ENCODE data around the gene TCL1B. TPM values are rescaled to one million over a fixed set of nuclear protein-coding genes. Genes with fewer than 3 reads are reported as not detected.
"Not testable (repeated sequence)": the region's sequence is repeated elsewhere in the genome, so short reads cannot be mapped to it uniquely, and the experiment has no call there.

The TCL1B gene
- total RNA-seq, 2 donors from 2014 or later: not detected

- H3K4me1 Mint-ChIP-seq: no peaks in the 10 kb centered on the region
- H3K4me3 Mint-ChIP-seq: no peak overlapping the region
- no peak overlapping the region for H3K27ac Mint-ChIP-seq
- no peak for ATAC-seq (replicated peaks)
- peaks cover 12% of the 10 kb centered on the region for H3K27me3 Mint-ChIP-seq
- no peaks in the 10 kb centered on the region for H3K36me3 Mint-ChIP-seq (ENCODE audit: low read depth)
- no peaks in the 10 kb centered on the region for H3K9me3 Mint-ChIP-seq
Measured at GRCh38 chr14:95660651-95661515, 25.3 kb upstream of the TCL1B start.

- Mint-ChIP-seq H3K36me3 (ENCODE audit: low read depth) (no peaks in the 10 kb centered on the region), H3K4me1 (no peaks in the 10 kb centered on the region), H3K27ac (no peak overlapping the region), H3K4me3 (no peak overlapping the region), H3K9me3 (no peaks in the 10 kb centered on the region), H3K27me3 (peaks cover 10% of the 10 kb centered on the region)
- no peak for ATAC-seq (replicated peaks)
Measured at GRCh38 chr14:95662376-95663186, 23.6 kb upstream of the TCL1B start.

GRCh38 chr14:95663226-95663797 lies 22.9 kb upstream of the TCL1B start:
- Mint-ChIP-seq H3K4me3 (no peak overlapping the region), H3K27me3 (peaks cover 10% of the 10 kb centered on the region), H3K27ac (no peak overlapping the region), H3K36me3 (ENCODE audit: low read depth) (no peaks in the 10 kb centered on the region), H3K4me1 (no peaks in the 10 kb centered on the region), H3K9me3 (no peaks in the 10 kb centered on the region)
- no peak for ATAC-seq (replicated peaks)

- no peaks in the 10 kb centered on the region for H3K36me3 Mint-ChIP-seq (ENCODE audit: low read depth)
- H3K4me1 Mint-ChIP-seq: no peaks in the 10 kb centered on the region
- H3K9me3 Mint-ChIP-seq: no peaks in the 10 kb centered on the region
- H3K27ac Mint-ChIP-seq: no peak overlapping the region
- peaks cover 10% of the 10 kb centered on the region for H3K27me3 Mint-ChIP-seq
- ATAC-seq (replicated peaks): no peak
- H3K4me3 Mint-ChIP-seq: no peak overlapping the region
Measured at GRCh38 chr14:95664066-95664465, 22.2 kb upstream of the TCL1B start.

GRCh38 chr14:95664546-95664945 lies 21.7 kb upstream of the TCL1B start:
- Mint-ChIP-seq H3K36me3 (ENCODE audit: low read depth) (no peaks in the 10 kb centered on the region), H3K27me3 (peaks cover 11% of the 10 kb centered on the region), H3K4me1 (no peaks in the 10 kb centered on the region), H3K9me3 (no peaks in the 10 kb centered on the region), H3K4me3 (no peak overlapping the region), H3K27ac (no peak overlapping the region)
- ATAC-seq (replicated peaks): no peak

GRCh38 chr14:95665530-95665929 lies 20.7 kb upstream of the TCL1B start:
- not testable (repeated sequence) for H3K27ac Mint-ChIP-seq; H3K9me3 Mint-ChIP-seq; H3K4me1 Mint-ChIP-seq; ATAC-seq (replicated peaks); H3K36me3 Mint-ChIP-seq (ENCODE audit: low read depth); H3K4me3 Mint-ChIP-seq
- peaks cover 18% of the 10 kb centered on the region for H3K27me3 Mint-ChIP-seq

- Mint-ChIP-seq H3K4me3 (no peak overlapping the region), H3K27ac (no peak overlapping the region), H3K36me3 (ENCODE audit: low read depth) (no peaks in the 10 kb centered on the region), H3K9me3 (no peaks in the 10 kb centered on the region), H3K4me1 (no peaks in the 10 kb centered on the region), H3K27me3 (peaks cover 21% of the 10 kb centered on the region)
- ATAC-seq (replicated peaks): no peak
Measured at GRCh38 chr14:95666450-95666849, 19.8 kb upstream of the TCL1B start.

GRCh38 chr14:95667249-95667693 lies 19.0 kb upstream of the TCL1B start:
- no peak overlapping the region for H3K27ac Mint-ChIP-seq
- H3K4me1 Mint-ChIP-seq: no peaks in the 10 kb centered on the region
- no peaks in the 10 kb centered on the region for H3K36me3 Mint-ChIP-seq (ENCODE audit: low read depth)
- no peaks in the 10 kb centered on the region for H3K9me3 Mint-ChIP-seq
- H3K27me3 Mint-ChIP-seq: peaks cover 21% of the 10 kb centered on the region
- no peak overlapping the region for H3K4me3 Mint-ChIP-seq
- no peak for ATAC-seq (replicated peaks)

- H3K27ac Mint-ChIP-seq: no peak overlapping the region
- no peaks in the 10 kb centered on the region for H3K9me3 Mint-ChIP-seq
- no peaks in the 10 kb centered on the region for H3K36me3 Mint-ChIP-seq (ENCODE audit: low read depth)
- H3K27me3 Mint-ChIP-seq: peaks cover 28% of the 10 kb centered on the region
- H3K4me1 Mint-ChIP-seq: no peaks in the 10 kb centered on the region
- ATAC-seq (replicated peaks): no peak
- no peak overlapping the region for H3K4me3 Mint-ChIP-seq
Measured at GRCh38 chr14:95668235-95668772, 17.9 kb upstream of the TCL1B start.

- no peak overlapping the region for H3K27ac Mint-ChIP-seq
- H3K4me1 Mint-ChIP-seq: no peaks in the 10 kb centered on the region
- H3K4me3 Mint-ChIP-seq: no peak overlapping the region
- ATAC-seq (replicated peaks): no peak
- H3K27me3 Mint-ChIP-seq: peaks cover 52% of the 10 kb centered on the region
- no peaks in the 10 kb centered on the region for H3K9me3 Mint-ChIP-seq
- H3K36me3 Mint-ChIP-seq (ENCODE audit: low read depth): no peaks in the 10 kb centered on the region
Measured at GRCh38 chr14:95674613-95675012, 11.6 kb upstream of the TCL1B start.

- Mint-ChIP-seq H3K9me3 (no peaks in the 10 kb centered on the region), H3K36me3 (ENCODE audit: low read depth) (no peaks in the 10 kb centered on the region), H3K27me3 (peaks cover 47% of the 10 kb centered on the region), H3K27ac (no peak overlapping the region), H3K4me3 (no peak overlapping the region), H3K4me1 (no peaks in the 10 kb centered on the region)
- no peak for ATAC-seq (replicated peaks)
Measured at GRCh38 chr14:95675486-95675885, 10.7 kb upstream of the TCL1B start.

GRCh38 chr14:95677179-95677835 lies 8.9 kb upstream of the TCL1B start:
- H3K4me3 Mint-ChIP-seq: no peak overlapping the region
- H3K27me3 Mint-ChIP-seq: peaks cover 41% of the 10 kb centered on the region
- no peak for ATAC-seq (replicated peaks)
- H3K9me3 Mint-ChIP-seq: no peaks in the 10 kb centered on the region
- no peaks in the 10 kb centered on the region for H3K36me3 Mint-ChIP-seq (ENCODE audit: low read depth)
- no peak overlapping the region for H3K27ac Mint-ChIP-seq
- H3K4me1 Mint-ChIP-seq: no peaks in the 10 kb centered on the region

- H3K27me3 Mint-ChIP-seq: peaks cover 32% of the 10 kb centered on the region
- no peak overlapping the region for H3K4me3 Mint-ChIP-seq
- no peak overlapping the region for H3K27ac Mint-ChIP-seq
- no peaks in the 10 kb centered on the region for H3K9me3 Mint-ChIP-seq
- no peak for ATAC-seq (replicated peaks)
- H3K36me3 Mint-ChIP-seq (ENCODE audit: low read depth): no peaks in the 10 kb centered on the region
- no peaks in the 10 kb centered on the region for H3K4me1 Mint-ChIP-seq
Measured at GRCh38 chr14:95679148-95679815, 6.9 kb upstream of the TCL1B start.

Measured in activated T-helper 17 cell treated with anti-CD3 and anti-CD28 coated beads, Interleukin-2, amount 50 U/mL, for 72 hours (primary cell).